Activated naive CD8-positive, alpha-beta T cell treated with anti-CD3 and anti-CD28 coated beads, Interleukin-2, amount 50 U/mL, for 24 hours (primary cell): Measurements from ENCODE around the gene ZNG1C.
"Not testable (repeated sequence)": the region's sequence is repeated elsewhere in the genome, so short reads cannot be mapped to it uniquely, and the experiment has no call there.

Source experiments
- ATAC-seq: fragments of 150-1000 bp; cut with Tn5 transposase; one replicate; pipeline ENCODE4 v1.10.0; 2021
- DNase-seq: peaks from one replicate; pipeline ENCODE4 v3.0.0; 2021
- H3K27ac Mint-ChIP-seq: one replicate; pipeline ENCODE4 v1.8.0; 2021; ENCODE audit warnings: mild to moderate bottlenecking, mixed read lengths
- H3K27me3 Mint-ChIP-seq: one replicate; pipeline ENCODE4 v1.8.0; 2021; ENCODE audit warnings: mixed read lengths
- H3K36me3 Mint-ChIP-seq: one replicate; pipeline ENCODE4 v1.8.0; 2021; ENCODE audit warnings: low read depth, mixed read lengths
- H3K4me1 Mint-ChIP-seq: one replicate; pipeline ENCODE4 v1.8.0; 2021; ENCODE audit warnings: mixed read lengths
- H3K4me3 Mint-ChIP-seq: one replicate; pipeline ENCODE4 v1.8.0; 2021; ENCODE audit warnings: mild to moderate bottlenecking, moderate library complexity, mixed read lengths
- H3K9me3 Mint-ChIP-seq: one replicate; pipeline ENCODE4 v1.8.0; 2021; ENCODE audit warnings: mixed read lengths

Gene ZNG1C

DNA sequence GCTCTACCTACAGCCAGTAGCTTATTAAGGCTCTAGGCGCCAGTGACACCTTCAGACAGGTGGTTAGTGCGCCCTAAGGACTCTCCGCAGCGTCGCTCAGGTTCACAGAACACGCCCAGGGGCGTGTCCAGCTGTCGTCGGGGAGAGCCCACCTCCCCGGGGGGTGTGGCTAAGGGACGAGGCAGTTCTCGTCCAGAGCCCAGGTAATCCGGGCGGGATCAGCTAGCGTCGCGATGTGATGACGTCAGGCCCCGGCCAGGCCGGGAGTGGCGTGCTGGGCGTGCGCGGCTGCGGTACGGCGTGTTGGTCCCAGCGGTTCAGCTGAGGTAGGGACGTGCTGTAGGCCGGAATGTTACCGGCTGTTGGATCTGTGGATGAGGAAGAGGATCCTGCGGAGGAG is at the start of gene ZNG1C:
TSS of gene ZNG1C (plus strand) at position 301 of the 400 bp plus-strand sequence. CDS start at position 350, 49 bp downstream.
- not testable (repeated sequence) for H3K4me1 Mint-ChIP-seq, DNase-seq, ATAC-seq, H3K36me3 Mint-ChIP-seq, H3K27me3 Mint-ChIP-seq, H3K9me3 Mint-ChIP-seq, H3K4me3 Mint-ChIP-seq, H3K27ac Mint-ChIP-seq

DNA sequence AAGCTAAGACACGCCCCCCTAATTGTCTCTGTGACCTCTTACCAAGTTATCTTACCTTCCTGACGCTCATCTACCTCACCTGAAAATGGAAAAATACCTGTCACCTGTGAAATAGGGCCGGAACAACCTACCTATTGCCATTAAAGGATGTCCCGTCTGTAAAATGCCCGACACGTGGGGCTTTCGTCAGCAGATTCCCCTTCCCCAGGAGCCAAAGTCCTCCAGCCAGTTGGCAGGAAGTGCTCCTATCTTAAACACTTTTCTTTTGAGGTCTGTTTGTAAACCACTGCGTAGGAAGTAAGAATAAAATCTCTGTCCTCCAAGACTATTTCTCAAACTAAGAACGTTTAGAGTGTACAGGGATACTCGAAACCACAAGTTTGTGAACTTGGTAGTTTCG is 654 bp downstream of the ZNG1C start:
- not testable (repeated sequence) for ATAC-seq, H3K27ac Mint-ChIP-seq, DNase-seq, H3K9me3 Mint-ChIP-seq, H3K27me3 Mint-ChIP-seq, H3K36me3 Mint-ChIP-seq, H3K4me3 Mint-ChIP-seq, H3K4me1 Mint-ChIP-seq

DNA sequence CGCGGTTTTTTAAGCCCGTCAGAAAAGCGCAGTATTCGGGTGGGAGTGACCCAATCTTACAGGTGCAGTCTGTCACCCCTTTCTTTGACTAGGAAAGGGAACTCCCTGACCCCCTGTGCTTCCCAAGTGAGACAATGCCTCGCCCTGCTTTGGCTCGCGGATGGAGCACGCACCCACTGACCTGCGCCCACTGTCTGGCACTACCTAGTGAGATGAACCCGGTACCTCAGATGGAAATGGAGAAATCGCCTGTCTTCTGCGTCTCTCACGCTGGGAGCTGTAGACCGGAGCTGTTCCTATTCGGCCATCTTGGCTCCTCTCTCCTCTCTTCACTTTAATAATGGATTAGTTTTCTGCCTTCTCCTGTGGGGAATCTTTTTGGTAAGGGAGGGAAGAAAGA is 39.3 kb downstream of the ZNG1C start:
- ATAC-seq, H3K9me3 Mint-ChIP-seq, H3K4me1 Mint-ChIP-seq, H3K27me3 Mint-ChIP-seq, H3K4me3 Mint-ChIP-seq, H3K36me3 Mint-ChIP-seq, H3K27ac Mint-ChIP-seq, DNase-seq: not testable (repeated sequence)

DNA sequence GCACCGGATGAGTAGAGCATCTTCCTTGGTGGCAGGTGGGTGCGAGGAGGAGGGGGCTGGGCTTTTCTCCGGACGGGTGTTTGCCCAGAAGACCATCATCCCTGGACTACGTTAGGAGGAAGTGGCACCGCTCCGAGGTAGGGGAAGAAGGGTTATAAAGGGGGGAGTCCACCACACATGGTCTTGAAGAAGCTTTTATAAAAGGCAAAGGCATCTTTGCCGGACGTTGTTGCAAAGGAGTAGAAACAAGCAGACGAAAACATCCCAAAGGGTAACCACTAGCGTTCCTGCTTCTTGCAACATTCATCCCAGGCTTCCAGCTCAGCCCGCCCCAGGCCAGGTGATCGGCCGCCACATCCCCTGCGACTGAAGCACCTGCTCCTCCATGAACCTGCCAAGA is 60.8 kb downstream of the ZNG1C start, which contains the start of gene FOXD4L3:
TSS of gene FOXD4L3 (plus strand) at position 301 of the 400 bp plus-strand sequence. CDS start at position 386, 85 bp downstream.
- not testable (repeated sequence) for H3K27ac Mint-ChIP-seq, H3K4me1 Mint-ChIP-seq, ATAC-seq, H3K27me3 Mint-ChIP-seq, H3K36me3 Mint-ChIP-seq, H3K9me3 Mint-ChIP-seq, DNase-seq, H3K4me3 Mint-ChIP-seq

DNA sequence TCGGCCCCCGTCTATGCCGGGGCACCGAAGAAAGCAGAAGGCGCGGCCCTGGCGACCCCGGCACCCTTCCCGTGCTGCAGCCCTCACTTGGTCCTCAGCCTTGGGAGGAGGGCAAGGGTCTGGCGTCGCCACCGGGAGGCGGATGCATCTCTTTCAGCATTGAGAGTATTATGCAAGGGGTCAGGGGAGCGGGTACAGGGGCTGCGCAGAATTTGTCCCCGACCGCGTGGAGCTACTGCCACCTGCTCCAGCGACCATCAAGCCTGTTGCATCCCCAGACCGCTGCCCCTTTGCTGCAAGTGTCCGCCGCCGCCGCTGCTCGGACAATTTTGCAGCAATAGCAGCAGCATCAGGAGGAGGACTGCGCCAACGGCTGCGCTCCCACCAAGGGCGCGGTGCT is 62.0 kb downstream of the ZNG1C start:
- not testable (repeated sequence) for ATAC-seq, DNase-seq

DNA sequence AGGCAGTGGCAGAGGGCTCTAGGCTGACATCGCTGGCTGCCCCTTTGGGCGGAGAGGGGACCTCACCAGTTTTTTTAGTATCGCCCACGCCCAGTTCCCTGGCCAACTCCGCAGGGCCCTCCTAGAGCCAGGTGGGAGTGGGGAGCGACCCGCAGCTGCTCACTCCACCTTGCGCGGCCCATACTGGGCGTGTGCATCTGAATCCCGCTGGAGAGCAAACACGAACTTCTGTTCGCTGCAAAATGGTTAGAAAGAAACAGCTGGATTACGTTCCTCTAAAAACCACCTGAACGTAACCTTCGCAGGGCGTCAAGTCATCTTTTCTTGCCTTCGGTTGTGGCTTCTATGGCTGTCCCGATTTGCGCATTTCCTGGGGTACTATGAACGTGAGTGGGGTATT is 62.4 kb downstream of the ZNG1C start:
- not testable (repeated sequence) for DNase-seq, H3K4me1 Mint-ChIP-seq, H3K9me3 Mint-ChIP-seq, H3K27me3 Mint-ChIP-seq, H3K36me3 Mint-ChIP-seq, H3K4me3 Mint-ChIP-seq, ATAC-seq, H3K27ac Mint-ChIP-seq

More for the DNA sequence above, 62.0 kb downstream of the ZNG1C start:
- H3K27ac Mint-ChIP-seq, H3K9me3 Mint-ChIP-seq, H3K4me1 Mint-ChIP-seq, H3K27me3 Mint-ChIP-seq, H3K36me3 Mint-ChIP-seq, H3K4me3 Mint-ChIP-seq: not testable (repeated sequence)

DNA sequence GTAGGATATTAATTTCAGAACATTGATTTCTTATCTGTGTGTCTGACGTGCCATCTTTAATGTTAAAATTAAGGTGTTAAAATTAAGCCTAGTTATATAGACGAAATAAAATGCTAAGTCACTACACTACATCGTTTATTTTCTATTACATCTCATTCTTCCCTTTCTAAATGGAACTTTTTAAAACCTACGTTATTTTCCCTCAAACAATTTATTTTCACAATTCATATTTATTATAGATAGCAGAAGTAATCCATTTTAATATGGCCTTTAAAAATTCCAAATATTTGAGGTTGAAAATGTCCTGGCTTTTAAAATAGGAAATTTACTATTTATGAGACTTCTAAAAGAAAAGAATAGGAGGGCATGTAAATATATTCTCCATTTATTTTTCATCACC is 63.0 kb downstream of the ZNG1C start:
- not testable (repeated sequence) for H3K9me3 Mint-ChIP-seq, H3K36me3 Mint-ChIP-seq, ATAC-seq, H3K4me3 Mint-ChIP-seq, DNase-seq, H3K27me3 Mint-ChIP-seq, H3K27ac Mint-ChIP-seq, H3K4me1 Mint-ChIP-seq

DNA sequence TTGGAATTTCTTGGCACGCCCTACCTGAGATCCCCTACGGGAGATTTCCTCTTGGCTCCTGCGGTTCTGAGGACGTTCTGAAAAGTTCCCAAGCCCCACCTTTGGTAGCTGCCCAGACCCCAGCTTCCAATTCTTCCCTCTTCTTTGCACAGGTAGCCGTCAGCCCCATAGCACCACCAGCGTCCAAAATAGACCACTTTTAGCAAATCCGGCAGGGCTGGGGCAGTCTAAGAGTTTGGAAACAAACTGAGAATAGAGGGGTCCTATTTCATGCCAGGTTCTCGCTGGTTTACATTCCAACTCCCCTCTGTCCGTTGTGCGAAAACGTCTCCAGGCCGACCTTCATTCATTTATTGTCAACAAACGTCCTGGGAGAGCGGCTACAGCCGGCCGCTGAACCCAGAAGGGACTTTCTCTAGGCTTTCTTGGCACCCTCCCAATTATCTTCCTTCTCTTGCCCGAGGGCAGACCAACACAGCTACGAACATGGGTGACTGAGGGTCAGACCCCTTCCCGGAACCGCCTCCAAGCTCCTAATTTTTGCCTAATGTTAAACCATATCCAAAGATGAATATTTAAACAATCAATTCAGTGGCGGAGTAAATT is 64.0 kb downstream of the ZNG1C start:
- not testable (repeated sequence) for H3K9me3 Mint-ChIP-seq, ATAC-seq, H3K4me3 Mint-ChIP-seq, H3K27me3 Mint-ChIP-seq, DNase-seq, H3K27ac Mint-ChIP-seq, H3K4me1 Mint-ChIP-seq, H3K36me3 Mint-ChIP-seq

DNA sequence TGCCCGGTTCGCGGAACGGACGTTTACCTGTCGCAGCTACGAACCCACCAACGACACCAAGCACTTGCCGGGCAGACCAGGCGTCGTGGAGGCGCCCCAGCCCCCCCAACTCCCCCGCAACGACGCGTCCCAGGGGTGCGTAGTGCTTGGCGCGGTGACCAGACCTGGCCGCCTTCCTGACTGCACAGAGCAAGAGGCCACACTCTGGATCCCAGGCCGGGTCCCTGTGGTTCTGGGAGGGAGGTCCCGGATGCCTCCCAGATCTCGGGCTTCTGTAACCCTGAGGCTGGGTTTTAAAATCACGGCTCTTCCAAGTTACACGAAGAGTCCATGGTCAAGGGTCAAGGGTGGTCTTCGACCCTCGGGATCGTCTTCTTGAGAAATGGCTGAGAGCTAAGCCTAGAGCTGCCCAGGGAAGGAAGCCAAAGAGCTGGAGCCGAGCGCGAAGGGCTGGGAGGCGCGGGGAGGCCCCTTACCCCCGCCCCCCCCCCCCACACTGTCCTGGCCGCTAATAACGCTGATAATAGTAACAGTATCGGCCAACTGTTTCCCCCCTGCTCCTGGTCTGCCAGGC is 64.7 kb downstream of the ZNG1C start:
- DNase-seq, H3K4me3 Mint-ChIP-seq, H3K4me1 Mint-ChIP-seq, ATAC-seq, H3K27me3 Mint-ChIP-seq, H3K36me3 Mint-ChIP-seq, H3K27ac Mint-ChIP-seq, H3K9me3 Mint-ChIP-seq: not testable (repeated sequence)

DNA sequence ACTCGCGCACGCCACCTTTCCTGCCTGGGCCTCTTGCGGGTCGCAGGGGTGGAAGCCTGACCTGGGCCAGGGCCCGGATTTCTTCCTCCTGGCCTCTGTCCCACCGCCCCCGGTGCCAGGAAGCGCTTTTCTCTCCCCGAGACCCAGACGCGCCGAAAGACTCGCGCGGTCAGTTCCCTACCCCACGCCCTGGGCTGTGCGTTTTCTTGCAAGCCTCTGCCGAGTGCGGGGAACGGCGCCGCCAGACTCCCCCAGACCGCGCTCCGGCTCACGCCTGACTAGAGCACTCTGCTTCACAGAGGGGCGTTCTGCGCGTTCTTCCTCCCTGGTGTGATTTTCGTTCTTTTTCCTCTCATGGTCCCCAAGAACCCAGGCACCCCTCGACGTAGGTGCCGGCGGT is 65.3 kb downstream of the ZNG1C start:
- H3K4me1 Mint-ChIP-seq, H3K36me3 Mint-ChIP-seq, H3K27me3 Mint-ChIP-seq, ATAC-seq, H3K27ac Mint-ChIP-seq, DNase-seq, H3K9me3 Mint-ChIP-seq, H3K4me3 Mint-ChIP-seq: not testable (repeated sequence)

DNA sequence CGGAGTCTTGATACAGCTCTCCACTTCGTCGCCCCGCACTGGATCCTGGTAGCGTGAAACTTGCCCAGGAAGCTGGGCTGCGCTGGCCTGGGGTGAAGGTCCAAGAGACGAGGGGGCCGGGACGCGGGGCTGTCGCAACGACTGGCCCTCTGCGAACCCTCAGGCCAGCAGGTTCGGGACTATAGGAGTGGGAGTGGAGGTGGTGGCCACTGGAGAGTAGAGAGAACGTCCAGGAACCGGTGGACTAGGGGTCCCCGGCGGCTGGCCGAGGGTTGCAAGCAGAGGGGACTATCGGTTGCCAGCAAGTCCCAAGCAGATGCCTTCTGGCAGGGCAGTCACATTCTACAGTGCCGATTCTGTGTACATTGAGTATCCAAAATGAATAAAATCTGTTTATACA is 65.9 kb downstream of the ZNG1C start:
- H3K4me1 Mint-ChIP-seq, H3K4me3 Mint-ChIP-seq, DNase-seq, H3K27me3 Mint-ChIP-seq, H3K36me3 Mint-ChIP-seq, H3K9me3 Mint-ChIP-seq, H3K27ac Mint-ChIP-seq: not testable (repeated sequence)
- peak; percentile 15 for ATAC-seq

DNA sequence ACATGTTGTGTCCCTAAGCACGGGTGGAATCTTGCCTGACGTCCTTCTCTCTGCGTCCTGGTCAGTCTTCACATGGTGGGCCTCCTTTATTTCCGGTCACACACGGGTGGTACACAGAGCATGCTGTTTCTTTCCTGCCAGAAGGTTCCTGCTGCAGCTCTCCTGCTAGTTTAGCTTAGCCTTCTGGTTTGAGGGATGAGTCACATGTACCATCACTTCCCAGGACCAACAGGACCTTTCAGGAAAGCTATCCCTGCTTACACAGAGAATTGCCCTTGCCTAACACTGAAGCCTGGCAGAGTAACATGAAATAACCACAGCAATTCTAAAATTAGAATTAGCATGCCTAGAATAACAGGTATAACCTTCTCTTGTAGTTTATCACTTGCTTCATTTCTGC is 69.4 kb downstream of the ZNG1C start:
- not testable (repeated sequence) for H3K4me1 Mint-ChIP-seq, H3K27me3 Mint-ChIP-seq, DNase-seq, ATAC-seq, H3K36me3 Mint-ChIP-seq, H3K27ac Mint-ChIP-seq, H3K9me3 Mint-ChIP-seq, H3K4me3 Mint-ChIP-seq

DNA sequence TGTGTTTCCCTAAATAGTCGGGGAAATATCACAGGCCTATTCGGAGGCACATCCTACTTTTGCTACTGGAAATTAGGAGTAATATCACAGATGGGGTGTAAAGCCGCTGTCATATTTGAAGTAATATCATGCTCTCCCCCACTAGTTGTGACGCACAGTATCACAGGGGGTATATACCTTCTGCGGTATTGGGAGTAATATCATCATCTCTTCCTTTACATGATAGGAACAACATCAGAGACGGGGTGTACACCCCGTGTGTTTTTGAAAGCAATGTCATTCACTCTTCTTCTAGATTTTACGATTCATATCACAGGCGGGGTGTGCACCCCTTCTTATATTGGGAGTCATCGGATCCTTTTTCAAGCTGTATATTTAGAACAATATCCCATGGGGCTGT is 76.4 kb downstream of the ZNG1C start:
- not testable (repeated sequence) for H3K4me3 Mint-ChIP-seq, H3K27me3 Mint-ChIP-seq, H3K36me3 Mint-ChIP-seq, H3K27ac Mint-ChIP-seq, ATAC-seq, H3K4me1 Mint-ChIP-seq, H3K9me3 Mint-ChIP-seq, DNase-seq

DNA sequence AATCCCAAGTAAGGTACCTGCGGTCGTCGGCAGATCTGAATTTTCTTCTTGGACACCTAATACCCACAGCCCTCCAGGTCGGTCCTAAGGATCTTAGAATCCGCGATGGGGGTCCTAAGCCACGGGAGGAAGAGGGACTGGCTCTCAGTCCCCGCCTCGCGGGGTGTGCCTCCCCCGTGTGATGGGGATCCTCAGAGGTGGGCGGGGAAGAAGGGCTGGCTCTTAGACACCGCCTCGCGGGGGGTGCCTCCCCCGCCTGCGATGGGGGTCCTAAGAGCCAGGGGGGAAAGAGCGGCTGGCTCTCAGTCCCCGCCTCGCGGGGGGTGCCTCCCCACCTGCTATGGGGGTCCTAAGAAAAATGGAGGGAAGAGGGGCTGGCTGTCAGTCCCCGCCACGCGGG is 82.0 kb downstream of the ZNG1C start:
- H3K27me3 Mint-ChIP-seq, H3K4me3 Mint-ChIP-seq, ATAC-seq, H3K9me3 Mint-ChIP-seq, H3K27ac Mint-ChIP-seq, H3K4me1 Mint-ChIP-seq, H3K36me3 Mint-ChIP-seq, DNase-seq: not testable (repeated sequence)

DNA sequence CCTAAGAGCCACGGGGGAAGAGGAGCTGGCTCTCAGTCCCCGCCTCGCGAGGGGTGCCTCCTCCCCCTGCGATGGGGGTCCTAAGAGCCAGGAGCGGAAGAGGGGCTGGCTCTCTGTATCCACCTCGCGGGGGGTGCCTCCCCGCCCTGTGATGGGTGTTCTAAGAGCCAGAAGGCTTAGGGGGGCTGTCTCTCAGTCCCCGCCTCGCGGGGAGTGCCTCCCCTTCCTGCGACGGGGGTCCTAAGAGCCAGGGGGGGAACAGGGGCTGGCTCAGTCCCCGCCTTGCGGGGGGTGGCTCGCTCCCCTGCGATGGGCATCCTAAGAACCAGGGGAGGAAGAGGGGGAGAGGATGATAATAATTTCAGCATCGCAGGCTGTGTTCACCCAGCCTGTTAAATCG is 82.7 kb downstream of the ZNG1C start:
- H3K36me3 Mint-ChIP-seq, ATAC-seq, H3K27ac Mint-ChIP-seq, H3K4me3 Mint-ChIP-seq, DNase-seq, H3K9me3 Mint-ChIP-seq, H3K4me1 Mint-ChIP-seq, H3K27me3 Mint-ChIP-seq: not testable (repeated sequence)

DNA sequence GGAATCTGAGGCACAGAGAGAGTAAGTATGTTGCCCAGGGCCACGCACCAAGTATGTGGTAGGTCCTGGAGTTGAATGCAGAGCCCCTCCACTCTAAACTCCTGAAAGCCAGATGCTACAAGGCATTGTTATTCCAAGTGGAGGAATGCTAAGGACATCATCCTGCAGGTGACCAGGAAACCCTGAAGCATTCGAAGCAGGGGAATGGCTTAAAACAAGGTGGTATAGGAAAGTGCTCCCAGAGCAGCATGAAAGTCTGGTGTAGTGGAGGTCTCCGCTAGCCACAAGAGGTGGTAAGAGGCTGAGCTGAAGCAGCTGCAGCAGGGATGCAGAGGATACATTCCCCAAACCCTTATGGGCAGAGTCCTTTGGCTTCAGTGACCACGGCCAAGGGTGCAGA is 87.3 kb downstream of the ZNG1C start:
- not testable (repeated sequence) for ATAC-seq, H3K4me3 Mint-ChIP-seq, H3K36me3 Mint-ChIP-seq, H3K9me3 Mint-ChIP-seq, H3K27me3 Mint-ChIP-seq, H3K27ac Mint-ChIP-seq, DNase-seq, H3K4me1 Mint-ChIP-seq
